GM18519 (cell line): ENCODE data around the gene AGPAT3.

Source experiments
- ATAC-seq: cut with Tn5 transposase; IDR thresholded peaks from one replicate; pipeline ENCODE4 v1.9.1; 2021; ENCODE audit warnings: mild to moderate bottlenecking, moderate library complexity; ENCODE audit not compliant: unreplicated experiment, low FRiP score

The AGPAT3 gene

DNA sequence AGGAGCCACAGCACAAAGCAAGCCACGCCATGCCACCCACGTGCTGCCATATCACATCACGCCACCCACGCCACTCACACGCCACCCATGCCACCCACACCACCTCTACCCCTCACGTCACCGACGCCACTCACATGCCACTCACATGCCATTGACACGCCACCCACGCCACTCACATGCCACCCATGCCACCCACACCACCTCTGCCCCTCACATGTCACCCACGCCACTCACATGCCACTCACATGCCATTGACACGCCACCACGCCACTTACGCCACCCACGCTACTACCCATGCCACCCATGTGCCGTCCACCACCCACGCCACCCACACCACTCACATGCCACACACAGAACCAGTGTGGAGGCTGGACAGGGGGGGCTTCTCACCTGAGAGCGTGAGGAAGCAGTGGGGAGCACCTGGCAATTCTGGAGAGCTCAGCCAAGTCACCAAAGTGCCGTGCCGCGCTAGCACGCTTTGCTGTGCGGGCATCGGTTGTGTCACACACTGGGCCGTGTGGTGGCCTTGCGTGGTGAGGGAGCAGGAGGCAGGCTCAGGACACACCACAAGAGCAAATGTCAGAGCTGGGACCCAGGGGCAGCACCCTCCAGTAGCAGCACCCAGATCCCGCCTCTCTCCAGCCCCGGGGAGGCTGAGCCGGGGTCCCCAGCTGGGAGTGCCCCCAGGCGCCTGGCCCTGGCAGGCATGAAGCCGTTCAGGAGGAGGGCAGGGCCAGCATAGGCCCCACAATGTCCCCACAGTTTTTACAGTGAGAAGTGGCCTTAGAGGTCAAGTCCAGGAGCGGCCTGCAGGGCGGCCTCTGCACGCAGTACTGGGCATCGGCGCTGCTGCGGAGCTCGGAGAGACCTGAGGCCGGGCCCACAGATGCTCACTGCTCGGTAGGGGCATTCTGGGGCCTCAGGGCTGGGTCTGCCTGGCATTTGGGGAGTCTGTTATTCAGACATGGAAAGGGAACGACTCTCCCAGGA is 70.0 kb downstream of the AGPAT3 start:
- no peak for ATAC-seq

DNA sequence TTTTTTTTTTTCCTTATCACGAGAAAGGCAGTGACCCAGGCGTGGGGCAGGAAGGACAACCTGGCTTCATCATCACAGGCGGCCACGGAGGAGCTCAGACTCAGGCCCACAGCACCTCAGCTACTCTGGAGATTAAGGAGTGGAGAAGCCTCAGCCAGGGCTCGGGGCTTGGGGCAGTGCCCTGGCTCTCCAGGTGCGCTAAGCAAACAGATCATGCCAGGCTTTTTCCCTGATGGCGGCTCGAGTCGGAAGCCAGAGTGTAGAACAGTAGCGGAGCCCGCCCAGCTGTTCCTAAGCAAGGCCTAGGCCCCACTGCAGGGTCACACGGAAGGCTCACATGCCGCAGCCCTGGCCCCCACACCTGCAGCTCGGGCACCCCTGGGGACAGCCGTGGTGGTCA is 70.7 kb downstream of the AGPAT3 start:
- no peak for ATAC-seq

DNA sequence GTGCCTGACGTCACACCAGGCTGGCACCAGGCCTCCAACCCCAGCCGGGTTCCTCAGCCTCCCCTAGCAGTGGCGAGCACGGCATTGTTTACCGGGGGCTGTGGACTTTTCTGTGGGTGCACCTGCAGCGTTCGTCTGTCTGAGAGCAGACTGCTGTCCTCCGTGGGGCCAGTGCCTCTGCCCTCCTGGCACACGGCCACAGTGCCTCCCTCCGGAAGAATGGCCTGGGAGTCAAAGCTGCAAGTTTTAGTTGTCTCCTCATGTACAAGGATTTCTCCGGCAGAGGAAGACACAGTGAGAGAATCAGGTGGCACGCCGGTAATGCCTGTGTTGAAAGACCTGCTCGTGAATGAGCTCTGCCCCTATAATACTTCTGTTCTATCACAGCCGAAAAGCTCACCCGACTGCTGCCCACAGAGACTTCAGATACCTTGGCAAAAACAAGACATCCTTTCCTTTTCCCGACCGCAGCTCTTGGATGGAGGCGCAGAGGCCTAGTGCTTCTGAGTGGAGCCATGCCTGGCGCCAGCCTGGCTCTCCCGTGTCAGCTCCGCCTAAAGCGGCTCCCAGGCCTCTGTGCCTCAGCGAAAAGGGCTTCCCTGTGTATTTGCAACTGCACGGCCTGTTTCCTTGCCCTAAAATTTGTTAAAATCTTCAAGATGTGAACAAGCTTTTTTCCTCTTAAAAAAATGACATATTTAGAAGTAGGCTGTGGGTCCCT is 71.4 kb downstream of the AGPAT3 start:
- no peak for ATAC-seq

DNA sequence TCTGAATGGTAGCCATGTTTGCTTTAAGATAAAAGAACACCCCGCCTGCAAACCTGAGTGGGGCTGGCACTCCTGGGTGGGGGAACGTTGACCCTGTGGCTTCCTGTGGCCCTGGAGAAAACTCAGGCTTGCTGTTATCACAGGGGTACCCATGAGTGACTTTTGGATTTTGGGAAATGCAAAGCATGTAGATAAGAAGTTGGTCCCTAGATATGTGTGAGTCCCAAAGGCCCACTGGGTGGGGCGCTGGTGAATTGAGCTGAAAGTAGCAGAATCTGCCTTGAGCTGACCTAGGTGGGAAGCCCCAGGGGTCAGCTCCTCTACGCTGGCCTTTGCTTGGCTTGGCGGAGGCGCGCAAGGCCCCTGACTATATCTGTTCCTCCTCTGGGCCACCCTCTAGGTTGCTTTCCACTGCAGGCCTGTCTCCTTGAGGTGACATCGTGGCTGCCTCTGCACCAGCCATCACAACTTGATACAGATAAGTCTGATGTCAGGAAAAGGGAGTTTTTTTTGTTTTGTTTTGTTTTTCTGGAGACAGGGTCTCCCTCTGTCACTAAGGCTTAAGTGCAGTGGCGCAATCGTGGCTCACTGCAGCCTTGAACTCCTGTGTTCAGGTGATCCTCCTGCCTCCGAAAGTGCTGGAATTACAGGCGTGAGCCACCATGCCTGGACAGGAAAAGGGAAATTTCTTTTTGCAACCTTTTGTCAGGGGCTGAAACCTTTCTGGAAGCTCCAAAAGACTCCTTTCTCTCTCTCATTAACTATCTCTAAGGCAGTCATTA is 72.2 kb downstream of the AGPAT3 start:
- ATAC-seq: no peak

DNA sequence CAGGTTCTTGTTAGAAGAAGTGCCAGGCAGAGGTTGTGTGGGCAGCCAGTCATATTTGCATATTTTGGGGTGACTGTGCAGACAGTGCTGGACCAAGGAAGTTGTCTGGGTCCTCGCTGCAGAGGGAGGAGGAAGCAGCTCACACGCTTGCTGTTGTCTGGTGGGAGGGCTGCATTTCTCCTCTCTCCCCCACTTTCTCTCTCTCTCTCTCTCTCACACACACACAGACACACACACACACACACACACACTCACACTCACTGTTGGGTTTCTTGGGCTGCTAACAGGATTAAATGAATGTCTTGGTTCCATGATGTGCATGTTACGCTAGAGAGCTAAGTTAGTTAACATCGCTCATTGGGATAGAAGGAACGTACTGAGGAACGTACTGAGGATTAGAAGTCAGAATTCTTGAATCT is 72.9 kb downstream of the AGPAT3 start:
- no peak for ATAC-seq

DNA sequence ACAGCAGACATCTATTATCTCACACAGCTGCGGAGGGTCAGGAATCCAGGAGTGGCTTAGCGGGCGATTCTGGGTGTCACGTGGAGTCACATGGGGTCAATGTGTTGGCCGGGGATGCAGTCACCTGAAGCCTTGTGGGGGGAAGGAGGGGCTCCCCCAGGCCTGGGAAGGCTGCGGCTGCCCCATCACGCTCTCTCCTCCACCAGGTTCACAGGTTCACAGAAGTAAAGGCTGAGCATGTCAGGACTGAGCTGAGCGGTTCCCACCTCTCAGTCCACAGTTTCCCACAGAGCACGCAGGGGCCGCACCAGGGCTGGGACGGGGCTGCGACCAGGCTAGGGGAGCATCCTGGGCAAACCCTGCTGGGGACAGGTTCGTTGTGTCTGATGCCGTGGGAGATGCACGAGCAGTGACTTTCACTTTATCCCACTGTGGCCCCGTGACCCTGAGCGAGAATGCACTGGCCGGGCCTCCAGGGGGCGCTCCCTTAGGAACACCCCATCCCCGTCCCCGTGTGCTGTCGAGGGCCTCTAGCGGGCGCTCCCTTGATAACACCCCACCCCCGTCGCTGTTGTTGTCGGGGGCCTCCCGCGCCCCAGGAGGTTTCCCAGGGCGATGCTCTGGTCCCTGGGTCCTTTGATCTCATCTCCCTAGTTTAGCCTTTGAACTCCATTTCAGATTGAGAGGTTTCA is 73.9 kb downstream of the AGPAT3 start:
- ATAC-seq: peak; percentile 37

DNA sequence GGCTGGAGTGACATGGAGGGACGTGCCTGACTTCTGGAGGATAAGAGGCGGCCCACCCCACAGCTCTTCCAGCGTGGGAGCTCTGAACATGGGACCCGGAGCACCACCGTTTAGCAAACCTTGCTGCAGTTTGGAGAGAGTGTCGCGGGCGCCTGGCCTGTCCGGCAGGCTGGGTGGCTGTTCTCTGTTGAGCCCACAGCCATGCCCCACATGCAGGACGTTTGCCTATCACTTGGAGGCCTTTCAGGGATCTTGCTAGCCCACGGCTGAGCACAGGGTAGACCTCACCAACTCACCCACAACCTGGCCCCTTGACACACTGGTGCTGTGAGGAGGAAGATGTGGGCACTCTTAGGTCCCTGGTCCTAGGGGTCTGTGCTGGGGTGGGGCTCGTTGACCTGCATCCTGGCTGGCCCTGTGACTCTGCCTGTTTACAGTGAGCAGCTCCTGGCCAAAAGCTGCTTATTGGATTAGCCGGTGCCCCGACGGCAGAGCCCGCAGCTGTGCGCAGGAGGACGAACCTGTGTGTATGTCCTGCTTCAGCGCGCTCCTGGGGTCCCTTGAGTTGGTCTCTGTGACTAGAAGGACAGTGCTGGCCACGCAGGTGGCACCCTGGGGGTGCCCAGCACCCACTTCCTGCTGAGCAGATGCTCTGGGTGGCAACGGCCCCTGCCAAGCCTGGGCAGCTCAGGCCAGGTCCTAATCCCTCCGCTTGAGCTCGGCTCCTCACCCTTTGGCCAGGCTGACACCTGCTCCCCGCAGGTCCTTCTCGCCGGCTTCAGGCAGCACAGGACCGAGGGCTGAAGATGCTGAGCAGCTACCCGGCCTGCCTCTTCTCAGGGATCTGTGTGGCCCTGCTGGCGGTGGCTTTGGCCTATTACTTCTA is 74.7 kb downstream of the AGPAT3 start:
- no peak for ATAC-seq

DNA sequence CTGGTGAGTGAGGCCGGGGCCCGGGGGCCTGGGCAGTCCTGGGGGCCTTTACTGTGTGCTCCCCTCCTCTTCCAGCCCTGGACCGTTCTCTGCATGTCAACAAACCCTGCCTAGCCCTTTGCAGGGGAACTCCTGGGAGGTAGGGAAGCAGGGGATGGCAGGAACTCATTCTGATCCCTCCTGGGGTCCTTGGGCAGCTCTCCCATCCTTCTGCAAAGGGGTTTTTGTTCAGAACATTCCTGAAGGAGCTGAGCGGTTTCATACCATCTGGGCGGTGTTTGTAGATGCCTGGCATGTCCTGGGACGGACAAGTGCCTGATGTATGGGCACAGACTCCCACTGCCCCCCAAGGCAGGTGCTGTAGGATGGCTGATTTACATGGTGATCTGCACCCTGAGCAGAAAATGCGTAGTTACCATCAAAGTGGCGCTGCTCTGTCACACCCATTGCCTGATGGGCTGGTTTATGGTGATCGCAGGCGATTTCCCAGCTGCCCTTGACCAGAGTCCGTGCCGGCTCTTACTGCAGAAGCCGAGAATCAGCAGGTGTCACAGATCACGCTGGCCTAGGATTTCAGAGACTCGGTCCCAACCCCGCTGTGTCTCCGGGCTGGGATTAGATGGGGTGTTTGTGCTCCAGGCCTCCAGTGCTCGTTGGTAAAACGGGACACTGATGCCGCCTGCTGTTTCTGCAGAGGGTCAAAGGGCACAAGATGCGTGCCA is 75.5 kb downstream of the AGPAT3 start:
- no peak for ATAC-seq

DNA sequence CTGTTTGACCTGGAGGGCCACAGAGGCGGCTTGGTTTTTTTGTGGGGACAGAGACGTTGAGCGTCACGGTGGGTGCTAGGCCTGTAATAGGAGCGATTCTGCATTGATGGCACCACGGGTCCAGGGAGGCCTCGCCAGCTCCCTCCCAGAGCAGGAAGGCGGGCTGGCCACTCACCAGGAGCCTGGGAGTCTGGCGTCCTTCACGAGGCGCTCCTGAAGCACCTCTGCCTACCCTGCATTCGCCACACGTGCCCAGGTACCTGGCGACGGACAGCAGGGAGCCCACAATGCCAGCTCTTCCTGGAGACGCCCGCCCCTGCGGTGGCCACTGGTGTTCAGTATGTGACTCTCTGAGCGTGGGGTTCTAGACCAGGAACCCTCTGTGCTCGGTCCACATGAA is 77.2 kb downstream of the AGPAT3 start:
- no peak for ATAC-seq

DNA sequence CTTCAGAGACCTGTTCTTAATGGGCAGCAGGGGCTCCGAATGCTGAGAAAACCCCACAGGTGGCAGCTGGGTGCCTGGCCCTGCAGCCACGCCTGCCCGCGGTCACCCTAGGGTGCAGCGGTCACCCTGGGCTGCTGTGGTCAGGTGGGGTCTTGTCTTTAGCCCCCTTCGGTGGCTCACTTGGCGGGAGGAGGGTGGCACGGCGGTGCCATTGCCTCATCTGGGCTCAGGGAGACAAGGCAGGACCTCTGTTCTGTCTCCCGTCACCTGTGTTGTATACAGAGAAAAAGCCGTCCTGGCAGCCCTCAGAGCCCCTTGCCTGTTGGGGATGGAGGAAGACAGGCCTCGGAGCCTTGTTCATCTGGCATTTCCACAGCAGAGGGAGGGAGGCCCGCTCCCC is 77.6 kb downstream of the AGPAT3 start:
- ATAC-seq: no peak

DNA sequence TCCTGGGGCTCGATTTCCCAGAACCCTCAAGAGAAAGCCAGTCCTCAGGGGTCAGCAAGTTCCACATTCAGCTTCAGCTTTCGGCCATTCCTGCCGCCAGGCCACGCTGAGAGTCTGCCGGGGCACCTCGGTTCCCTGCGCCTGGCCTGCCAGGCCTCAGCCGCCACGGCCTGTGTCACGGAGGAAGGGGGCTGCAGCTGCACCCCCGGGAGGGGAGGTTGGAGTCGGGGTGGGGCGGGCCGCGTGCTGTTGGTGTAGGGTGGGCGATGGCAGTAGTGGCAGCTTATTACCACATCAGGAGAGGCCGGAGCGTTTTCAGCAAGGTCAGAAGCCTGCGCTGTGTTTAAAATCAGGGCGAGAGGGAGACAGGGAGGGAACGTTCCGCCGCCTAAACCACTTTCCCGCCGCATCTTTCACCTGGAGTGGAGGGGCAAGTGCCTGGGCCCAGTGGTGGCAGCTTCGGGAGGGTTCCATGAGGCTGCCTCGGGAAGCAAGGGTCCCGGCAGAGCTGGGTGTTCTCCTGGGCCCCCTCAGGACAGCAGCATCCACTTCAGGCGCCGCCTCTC is 78.6 kb downstream of the AGPAT3 start:
- no peak for ATAC-seq

DNA sequence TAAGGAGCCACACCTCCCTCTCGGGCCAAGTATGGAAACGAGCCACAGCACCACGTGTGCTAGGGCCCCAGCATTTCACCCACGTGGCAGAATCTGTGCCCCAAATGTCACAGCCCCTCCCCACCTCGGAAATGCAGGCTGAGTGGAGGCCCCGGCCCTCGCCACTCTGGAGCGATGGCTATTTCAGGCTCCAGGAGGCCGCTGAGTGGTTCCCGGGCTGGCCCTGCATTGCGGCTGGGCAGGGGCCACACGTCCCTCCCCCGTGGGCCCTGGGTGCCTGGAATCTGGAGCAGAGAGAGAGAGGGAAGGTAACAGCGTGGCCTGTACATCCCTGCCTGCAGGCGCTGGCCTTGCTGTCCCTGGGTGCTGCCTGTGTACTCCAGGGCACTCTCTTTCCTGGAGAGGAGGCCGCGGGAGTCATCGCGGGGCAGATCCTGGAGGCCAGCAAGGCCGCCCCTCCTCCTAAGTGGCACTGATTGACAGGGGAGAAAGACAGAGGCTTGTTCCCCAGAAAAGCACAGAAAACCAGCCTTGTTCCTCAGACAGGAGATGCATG is 79.1 kb downstream of the AGPAT3 start:
- ATAC-seq: no peak

DNA sequence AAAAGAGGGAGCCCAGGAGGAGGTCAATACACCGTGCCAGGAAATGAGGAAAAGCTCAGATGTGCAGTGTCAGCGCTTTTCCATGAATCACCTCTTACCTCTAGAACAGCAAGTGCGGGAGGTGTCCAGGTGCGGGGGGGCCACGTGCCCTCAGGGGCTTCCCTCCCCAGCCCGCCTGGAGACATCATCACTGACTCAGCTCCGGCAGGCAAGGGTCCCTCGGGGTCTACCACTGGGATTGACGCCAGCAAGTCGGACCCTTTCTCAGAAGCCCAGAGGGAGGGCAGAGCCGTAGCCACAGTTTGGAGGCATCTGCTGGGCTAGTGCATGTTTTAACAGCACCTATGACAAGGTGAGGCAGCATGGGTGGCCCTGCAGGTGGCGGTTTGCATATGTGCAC is 79.7 kb downstream of the AGPAT3 start:
- ATAC-seq: no peak

DNA sequence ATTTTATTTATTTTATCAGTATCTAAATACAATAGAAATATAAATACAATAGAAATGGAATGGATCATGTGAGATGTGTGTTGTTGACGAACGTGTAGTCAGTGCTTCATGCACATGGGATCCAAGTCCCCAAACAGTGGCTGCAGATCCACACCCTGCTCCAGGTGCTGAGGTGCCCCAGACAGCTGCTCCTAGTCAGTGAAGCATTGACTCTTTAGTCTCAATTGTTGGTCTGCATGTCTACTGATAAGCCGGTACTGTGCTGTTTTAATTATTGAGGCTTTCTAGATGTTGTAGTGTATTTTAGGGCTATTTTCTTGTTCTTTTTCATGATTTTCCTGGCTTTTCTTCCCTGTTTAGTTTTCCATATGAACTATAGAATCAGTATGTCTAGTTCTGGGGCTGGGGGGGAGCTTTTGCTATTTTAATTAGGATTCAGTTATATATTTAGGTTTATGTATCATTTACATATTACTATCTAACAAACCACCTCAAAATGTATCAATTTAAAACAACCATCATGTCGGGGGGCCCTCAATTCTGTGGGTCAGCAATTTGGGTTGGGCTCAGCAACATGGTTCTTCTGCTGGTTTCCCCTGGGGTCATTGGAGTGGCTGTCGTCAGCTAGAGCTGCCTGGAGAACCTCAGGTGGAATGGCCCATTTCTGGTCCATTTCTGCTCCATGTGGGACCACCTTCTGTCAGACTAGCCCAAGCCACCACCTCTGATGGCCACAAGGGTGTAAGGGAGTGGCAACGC is 83.9 kb downstream of the AGPAT3 start:
- ATAC-seq: no peak

DNA sequence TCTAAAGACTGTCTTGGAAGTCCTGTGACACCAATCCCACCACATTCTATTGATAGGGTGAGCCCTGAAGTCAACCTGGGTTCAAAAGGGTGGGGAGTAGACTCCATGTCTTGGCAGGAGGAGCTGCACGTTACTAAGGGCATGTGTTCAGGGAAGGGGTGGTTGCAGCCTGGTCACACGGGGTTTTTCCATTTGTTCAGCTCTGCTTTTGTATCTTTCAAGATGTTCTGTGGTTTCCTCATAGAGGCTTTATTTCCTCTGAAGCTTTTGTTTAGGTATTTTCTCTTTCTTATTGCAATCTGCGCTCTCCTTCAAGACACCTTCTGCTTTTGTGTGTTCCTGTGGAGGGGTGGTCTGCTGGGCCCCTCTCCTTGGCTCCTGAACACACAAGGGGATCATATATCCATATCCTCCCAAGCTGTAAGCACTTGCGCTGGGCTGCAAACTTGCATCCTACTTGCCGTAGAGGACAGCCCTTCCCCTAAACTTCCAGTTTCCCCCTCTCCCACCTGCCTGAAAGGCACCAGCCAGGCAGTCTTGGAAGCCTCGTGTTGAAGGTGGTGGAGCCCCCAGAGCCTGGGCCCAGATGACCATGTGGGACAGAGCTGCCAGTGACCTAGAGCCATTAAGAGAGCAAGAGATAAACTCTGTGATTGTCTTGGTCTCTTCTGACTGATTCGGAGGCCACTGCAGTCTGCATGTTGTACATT is 84.6 kb downstream of the AGPAT3 start:
- no peak for ATAC-seq

DNA sequence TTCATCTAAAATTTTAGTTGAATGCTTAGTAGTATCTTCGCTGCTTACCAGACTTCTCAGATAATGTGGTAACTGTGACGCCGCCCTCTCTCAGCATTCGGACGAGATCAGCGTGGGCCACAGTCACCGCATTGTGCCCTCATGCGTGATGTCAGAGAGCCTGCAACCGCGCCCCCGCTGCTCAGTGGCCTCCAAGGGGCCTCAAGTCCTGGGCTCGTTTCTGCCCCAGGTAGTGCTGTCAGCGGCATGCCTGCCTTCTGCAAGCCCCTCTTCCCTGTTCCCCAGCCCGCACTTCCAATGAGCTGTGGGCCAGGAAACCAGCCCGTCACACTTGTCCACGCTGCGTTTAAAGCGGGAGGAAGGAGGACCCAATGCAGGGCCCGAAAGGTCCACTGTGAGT is 85.5 kb downstream of the AGPAT3 start:
- ATAC-seq: no peak

DNA sequence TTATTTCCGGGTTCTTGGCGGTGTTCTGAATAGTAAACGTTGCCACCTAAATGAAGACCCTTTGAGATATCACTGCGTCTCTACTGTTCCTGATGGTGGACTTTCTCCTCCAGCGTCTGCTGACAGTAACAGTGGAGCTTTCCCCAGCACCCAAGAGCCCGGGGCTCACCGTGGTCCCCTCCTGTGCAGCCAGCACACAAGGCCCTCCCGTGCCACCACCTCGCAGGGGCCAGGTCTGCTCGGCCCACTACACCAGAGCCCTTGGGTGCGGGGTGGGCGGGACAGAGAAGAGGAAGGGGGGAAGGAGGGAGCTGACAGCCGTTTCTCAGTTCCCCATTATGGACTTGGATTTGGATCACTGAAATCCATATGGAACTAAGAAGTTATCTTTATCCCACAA is 85.9 kb downstream of the AGPAT3 start:
- ATAC-seq: no peak
